ENCODE data around the gene NT5DC2. TPM values are rescaled to one million over a fixed set of nuclear protein-coding genes. Genes with fewer than 3 reads are reported as not detected.

The NT5DC2 gene
- 28.6 and 34.5 TPM in 2 replicates for total RNA-seq (2013; cell fraction: nucleolus; rRNA removed)
- 79.6 and 107 TPM in 2 replicates for total RNA-seq (2014; rRNA removed)
- total RNA-seq (2014; rRNA removed; fragmentation: Illumina TruSeq; extraction: Trizol): 48.6 and 58.3 TPM in 2 replicates
- 122 and 135 TPM in 2 replicates for total RNA-seq (2021)
- 35.3 TPM for polyA plus RNA-seq (2011; ENCODE audit: low read depth)
- polyA plus RNA-seq (2011; rRNA removed): 43.2 and 75.3 TPM in 2 replicates
- 68.9 and 95.2 TPM in 2 replicates for polyA plus RNA-seq (2011; cell fraction: cytosol; rRNA removed)
- 199 and 214 TPM in 2 replicates for polyA plus RNA-seq (2011; cell fraction: nucleus; rRNA removed)
- 80.0 and 87.5 TPM in 2 replicates for polyA plus RNA-seq (2012)
- polyA plus RNA-seq (2014; fragmentation: Illumina TruSeq; extraction: Trizol): 77.0 and 80.3 TPM in 2 replicates
- polyA plus RNA-seq (2014; fragmentation: Nextera tagmentation; extraction: Ambion mirVana): 10 to 100 TPM; 21.6 to 34.8 TPM
- 130 and 144 TPM in 2 replicates for polyA plus RNA-seq (2014; rRNA removed)
- 10 to 100 TPM; 32.1 to 51.0 TPM for polyA plus RNA-seq (2016; fragmentation: Nextera tagmentation; extraction: Ambion mirVana)
- 53.0 and 67.6 TPM in 2 replicates for polyA minus RNA-seq (2011; rRNA and poly(A)+ RNA removed)
- 23.5 and 26.6 TPM in 2 replicates for polyA minus RNA-seq (2011; cell fraction: cytosol; rRNA and poly(A)+ RNA removed)
- 30.9 and 54.3 TPM in 2 replicates for polyA minus RNA-seq (2011; cell fraction: nucleus; rRNA and poly(A)+ RNA removed)
- percentile 61 among the genes with signal in this experiment for Bru-seq, nascent RNA
- percentile 70 among the genes with signal in this experiment for BruChase-seq, experiment 1, labeled RNA remaining after a 6-hour chase
- BruChase-seq, experiment 2, labeled RNA remaining after a 2-hour chase: percentile 67 among the genes with signal in this experiment
- long read RNA-seq, experiment 1, partial matches to known transcripts: 1 of 8 reads
- long read RNA-seq, experiment 1, other reads (novel, unspliced or antisense): 4 of 8 reads
- long read RNA-seq, experiment 2, partial matches to known transcripts: 5 of 8 reads
- long read RNA-seq, experiment 2, other reads (novel, unspliced or antisense): 2 of 8 reads

DNA sequence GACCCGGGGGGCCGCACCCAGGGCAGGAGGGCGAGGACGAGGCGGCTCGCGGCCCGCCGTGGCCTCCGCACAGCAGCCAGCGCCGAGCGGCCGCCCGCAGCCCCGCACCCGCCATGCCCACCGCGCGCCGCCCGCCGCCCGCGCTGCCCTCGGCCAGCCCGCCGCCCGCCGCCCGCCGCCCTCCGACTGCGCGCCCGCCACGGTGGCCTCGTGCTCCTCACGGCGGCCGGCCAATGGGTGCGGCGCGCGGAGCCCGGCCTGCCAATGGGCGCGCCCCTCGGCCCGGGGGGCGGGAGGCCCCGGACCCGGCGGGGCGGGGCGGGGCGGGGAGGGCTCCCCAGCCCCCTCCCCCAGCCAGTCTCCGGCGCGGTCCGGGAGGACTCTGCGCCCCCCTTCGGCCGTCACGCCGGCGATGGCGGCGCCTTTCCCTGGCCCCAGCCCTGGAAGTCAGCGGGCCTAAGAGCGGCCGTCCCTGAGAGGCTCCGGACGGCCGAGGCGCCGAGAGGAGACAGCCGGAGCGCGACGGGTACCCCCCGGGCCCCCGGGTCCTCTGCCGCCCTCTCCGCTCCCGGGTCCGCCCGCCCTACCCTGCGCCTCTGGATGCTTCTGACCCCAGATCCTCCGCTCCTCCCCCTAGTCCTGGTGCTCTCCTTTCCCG, at the start of gene NT5DC2:
TSS of gene NT5DC2 (minus strand) at position 235 of the 658 bp plus-strand sequence. CDS start at position 115, 120 bp downstream.
- peak within 1 kb of the TSS; percentile 67 for H2AFZ ChIP-seq (ENCODE audit: control insufficient read depth, low read depth, low read length)
- RAD21 ChIA-PET (ENCODE audit: unreplicated experiment): no interaction called here
- no peak for FAIRE-seq
- peak; percentile 51 for ATAC-seq
- H3K79me2 ChIP-seq (ENCODE audit: control insufficient read depth, insufficient read depth, low read length): peaks cover 49% of the 10 kb centered on the region
- H3K9ac ChIP-seq (ENCODE audit: control insufficient read depth, insufficient read depth, low read length): peak within 1 kb of the TSS; percentile 74
- H3K27me3 ChIP-seq (replicated peaks in 1 of 2; ENCODE audit: control insufficient read depth in 2 of 2, insufficient read depth in 2 of 2, low read length in 1 of 2): no peaks in the 10 kb centered on the region
- SMC1A ChIA-PET (ENCODE audit: uncharacterized antibody, unreplicated experiment): no interaction called here
- in situ Hi-C loops (cut with MboI): no loop called here
- DNase-seq (ENCODE audit: low read depth, low spot score): no peak
- POLR2A ChIA-PET: no interaction called here
- no peaks in the 10 kb centered on the region for H4K20me1 ChIP-seq (ENCODE audit: control insufficient read depth, insufficient read depth)
- BruUV-seq (replicated peaks): no TSS peak
- CTCF ChIA-PET: no interaction called here
- H3K27ac ChIP-seq (ENCODE audit: control insufficient read depth, insufficient read depth): peak within 1 kb of the TSS; percentile 36
- H3K4me2 ChIP-seq (ENCODE audit: control insufficient read depth, insufficient read depth): peak within 1 kb of the TSS; percentile 92
- peaks cover 15% of the 10 kb centered on the region for H3K4me1 ChIP-seq (ENCODE audit: control insufficient read depth, insufficient read depth, low read length)
- no peaks in the 10 kb centered on the region for H3K9me3 ChIP-seq (replicated peaks; ENCODE audit: control insufficient read depth, insufficient read depth, low read length)
- peaks cover 0 to 3% of the 10 kb centered on the region in 2 experiments; a peak in 2 of 4 replicates for H3K36me3 ChIP-seq (ENCODE audit: control insufficient read depth in 2 of 2, insufficient read depth in 2 of 2, low read length in 1 of 2)
- H3K4me3 ChIP-seq: peak within 1 kb of the TSS; percentile 81
- intact Hi-C loops (cut with micrococcal nuclease; ENCODE audit: unreplicated experiment): no loop called here
- 4% methylated on average over 29 of the region's 91 CpGs for WGBS (ENCODE audit: insufficient coverage, insufficient replicate concordance, low lambda C conversion rate, missing lambda C conversion rate)
- TF ChIP-seq NR2C1 (IDR thresholded peaks at IDR 0.05): no peak
- no peak for TF ChIP-seq ZNF622 (IDR thresholded peaks at IDR 0.05)
- no peak for TF ChIP-seq E4F1 (IDR thresholded peaks at IDR 0.05; ENCODE audit: borderline replicate concordance, partially characterized antibody)
- TF ChIP-seq ATF2 (IDR thresholded peaks at IDR 0.05; ENCODE audit: low read length): no peak
- TF ChIP-seq GABPA (IDR thresholded peaks at IDR 0.05; ENCODE audit: low read depth): no peak
- no peak for TF ChIP-seq BMI1 (IDR thresholded peaks at IDR 0.05; ENCODE audit: borderline replicate concordance)
- no peak for TF ChIP-seq RUNX3 (IDR thresholded peaks at IDR 0.05; ENCODE audit: low read length)
- peak; percentile 29; the same call in 1 of the 2 replicates for TF ChIP-seq TAF1 (IDR thresholded peaks at IDR 0.05; ENCODE audit: borderline replicate concordance, low read depth, low read length)
- TF ChIP-seq, protein P1, sequence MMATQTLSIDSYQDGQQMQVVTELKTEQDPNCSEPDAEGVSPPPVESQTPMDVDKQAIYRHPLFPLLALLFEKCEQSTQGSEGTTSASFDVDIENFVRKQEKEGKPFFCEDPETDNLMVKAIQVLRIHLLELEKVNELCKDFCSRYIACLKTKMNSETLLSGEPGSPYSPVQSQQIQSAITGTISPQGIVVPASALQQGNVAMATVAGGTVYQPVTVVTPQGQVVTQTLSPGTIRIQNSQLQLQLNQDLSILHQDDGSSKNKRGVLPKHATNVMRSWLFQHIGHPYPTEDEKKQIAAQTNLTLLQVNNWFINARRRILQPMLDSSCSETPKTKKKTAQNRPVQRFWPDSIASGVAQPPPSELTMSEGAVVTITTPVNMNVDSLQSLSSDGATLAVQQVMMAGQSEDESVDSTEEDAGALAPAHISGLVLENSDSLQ (IDR thresholded peaks at IDR 0.05): no peak
- no peak for TF ChIP-seq ZNF24 (IDR thresholded peaks at IDR 0.05)
- no peak for TF ChIP-seq JUNB (IDR thresholded peaks at IDR 0.05)
- TF ChIP-seq, protein P2, sequence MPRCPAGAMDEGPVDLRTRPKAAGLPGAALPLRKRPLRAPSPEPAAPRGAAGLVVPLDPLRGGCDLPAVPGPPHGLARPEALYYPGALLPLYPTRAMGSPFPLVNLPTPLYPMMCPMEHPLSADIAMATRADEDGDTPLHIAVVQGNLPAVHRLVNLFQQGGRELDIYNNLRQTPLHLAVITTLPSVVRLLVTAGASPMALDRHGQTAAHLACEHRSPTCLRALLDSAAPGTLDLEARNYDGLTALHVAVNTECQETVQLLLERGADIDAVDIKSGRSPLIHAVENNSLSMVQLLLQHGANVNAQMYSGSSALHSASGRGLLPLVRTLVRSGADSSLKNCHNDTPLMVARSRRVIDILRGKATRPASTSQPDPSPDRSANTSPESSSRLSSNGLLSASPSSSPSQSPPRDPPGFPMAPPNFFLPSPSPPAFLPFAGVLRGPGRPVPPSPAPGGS (IDR thresholded peaks at IDR 0.05; ENCODE audit: borderline replicate concordance, insufficient read depth, low read depth, low read length, poor library complexity, severe bottlenecking): no peak
- TF ChIP-seq KAT2A (conservative IDR thresholded peaks at IDR 0.05; ENCODE audit: control insufficient read depth, low read depth, low read length): no peak
- TF ChIP-seq STAT1 (conservative IDR thresholded peaks at IDR 0.05): no peak
